Measurements from ENCODE around the gene STRADA. TPM values are rescaled to one million over a fixed set of nuclear protein-coding genes. Genes with fewer than 3 reads are reported as not detected.
A peak's percentile ranks its signal among the peaks of the same experiment; 100 is the strongest.

The STRADA gene
- total RNA-seq, 1 donor, result 39.5 TPM

- H3K4me3 ChIP-seq (ENCODE audit: low read depth, low read length), result no peak overlapping the region
- DNase-seq (ENCODE audit: low read depth), result no peak
- no peak for TF ChIP-seq CTCF (IDR thresholded peaks at IDR 0.05; ENCODE audit: insufficient read depth, low read length)
These were observed 38.6 kb downstream of the STRADA start for GRCh38 chr17:63703029-63703428.

DNA sequence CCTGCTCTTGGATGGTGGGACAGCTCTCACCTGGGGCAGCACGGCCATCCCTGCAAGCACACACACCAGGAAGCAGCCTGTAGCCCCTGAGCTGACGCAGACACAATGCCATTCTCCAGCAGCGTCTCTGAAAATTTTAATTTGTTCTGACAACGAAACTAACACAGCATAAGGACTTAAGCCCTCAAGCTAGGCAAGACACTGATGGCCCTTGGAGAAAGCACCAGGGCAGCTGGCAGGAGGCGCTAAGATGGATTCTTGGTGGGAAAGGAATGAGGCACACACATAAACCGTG lies 38.9 kb downstream of the STRADA start:
- TF ChIP-seq CTCF (IDR thresholded peaks at IDR 0.05; ENCODE audit: insufficient read depth, low read length), result no peak
- DNase-seq (ENCODE audit: low read depth), result no peak
- H3K4me3 ChIP-seq (ENCODE audit: low read depth, low read length), result no peak overlapping the region

DNA sequence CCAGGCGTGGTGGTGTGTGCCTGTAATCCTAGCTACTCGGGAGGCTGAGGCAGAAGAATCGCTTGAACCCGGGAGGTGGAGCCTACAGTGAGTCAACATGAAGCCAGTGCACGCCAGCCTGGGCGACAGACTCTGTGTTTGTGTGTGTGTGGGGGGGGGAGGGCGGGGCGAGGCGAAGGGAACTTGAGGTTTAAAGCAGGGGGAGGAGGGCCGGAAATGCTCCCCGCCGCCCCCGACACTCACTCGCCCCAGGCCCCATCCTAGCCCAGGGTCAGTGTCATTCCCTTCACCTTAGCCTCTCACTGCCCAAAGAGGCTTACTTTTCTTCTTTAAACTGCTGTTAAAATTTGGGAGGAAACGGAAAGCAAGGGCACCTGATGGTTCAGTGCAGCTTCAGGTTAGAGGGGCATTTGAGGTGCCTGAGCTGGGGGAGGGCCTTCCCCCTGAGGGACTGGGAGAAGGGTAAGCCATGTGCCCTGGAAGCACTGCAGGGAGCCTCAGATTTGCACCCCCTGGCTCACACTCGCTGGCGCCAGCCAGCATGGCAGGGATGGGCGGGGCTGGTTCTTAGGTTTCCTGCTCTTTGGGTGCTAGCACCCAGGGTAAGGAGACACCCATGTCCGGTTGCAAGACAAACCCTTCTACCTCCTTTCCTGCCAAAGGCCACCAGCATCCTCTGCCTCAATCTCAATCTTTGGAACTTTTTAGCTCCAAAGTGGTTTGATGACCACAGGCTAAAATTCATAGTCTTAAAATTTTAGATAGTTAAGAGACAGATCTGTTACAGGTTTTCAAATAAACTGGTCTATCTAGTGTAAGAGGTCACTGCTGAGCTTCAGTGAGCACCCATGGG lies 39.5 kb downstream of the STRADA start:
- TF ChIP-seq CTCF (IDR thresholded peaks at IDR 0.05; ENCODE audit: insufficient read depth, low read length), result no peak
- H3K4me3 ChIP-seq (ENCODE audit: low read depth, low read length), result no peak overlapping the region
- no peak for DNase-seq (ENCODE audit: low read depth)

DNA sequence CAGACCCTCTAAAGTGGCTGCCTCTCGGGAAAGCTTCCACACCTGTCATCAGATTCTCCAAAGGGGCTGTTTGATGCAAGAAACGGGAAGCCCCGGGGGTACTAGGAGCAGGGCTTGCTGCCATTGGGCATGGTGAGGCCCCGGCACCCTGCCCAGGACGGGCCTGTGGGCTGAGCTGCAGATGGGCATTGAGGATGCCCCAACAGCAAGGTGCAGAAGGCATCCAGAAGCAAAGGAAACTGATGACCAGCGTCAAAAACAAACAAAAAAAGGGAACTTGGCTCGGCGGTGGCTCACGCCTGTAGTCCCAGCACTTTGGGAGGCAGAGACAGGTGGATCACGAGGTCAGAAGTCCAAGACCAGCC lies 40.2 kb downstream of the STRADA start:
- no peak for TF ChIP-seq CTCF (IDR thresholded peaks at IDR 0.05; ENCODE audit: insufficient read depth, low read length)
- no peak for DNase-seq (ENCODE audit: low read depth)
- no peak overlapping the region for H3K4me3 ChIP-seq (ENCODE audit: low read depth, low read length)

- peak overlapping the region; percentile 64 for H3K4me3 ChIP-seq (ENCODE audit: low read depth, low read length)
- no peak for TF ChIP-seq CTCF (IDR thresholded peaks at IDR 0.05; ENCODE audit: insufficient read depth, low read length)
- DNase-seq (ENCODE audit: low read depth), result no peak
These were observed 40.8 kb downstream of the STRADA start for GRCh38 chr17:63700528-63701455.

- no peak for DNase-seq (ENCODE audit: low read depth)
- peak within 1 kb of the TSS; percentile 64 for H3K4me3 ChIP-seq (ENCODE audit: low read depth, low read length)
- no peak for TF ChIP-seq CTCF (IDR thresholded peaks at IDR 0.05; ENCODE audit: insufficient read depth, low read length)
These were observed 41.7 kb downstream of the STRADA start, which contains the start of gene LIMD2 for GRCh38 chr17:63699638-63700527. TSS of gene LIMD2 (minus strand) at chr17:63700125. CDS start at chr17:63699298, 827 bp downstream.

Measured in fibroblast of the aortic adventitia (primary cell).